Smooth muscle cell (in vitro differentiated cells): ENCODE data around the gene BDKRB2. TPM values are rescaled to one million over a fixed set of nuclear protein-coding genes. Genes with fewer than 3 reads are reported as not detected.

Experiments used
- DNase-seq: peaks from one replicate; lab custom pipeline; 2025; ENCODE audit not compliant: unreplicated experiment; lab: John Stamatoyannopoulos, UW
- H2AFZ ChIP-seq: fragments of 200-600 bp; sonication (generic); 2 replicates; pipeline ENCODE4 v1.6.0; 2016; ENCODE audit warnings: antibody characterized with exemption, low read depth, mild to moderate bottlenecking
- H3F3A ChIP-seq: fragments of 200-600 bp; sonication (generic); 2 replicates; pipeline ENCODE4 v1.6.0; 2017; ENCODE audit warnings: antibody characterized with exemption, low read depth
- H3K27ac ChIP-seq: fragments of 200-600 bp; sonication (generic); 2 replicates; pipeline ENCODE4 v1.5.1; 2016; ENCODE audit warnings: low read depth, mild to moderate bottlenecking
- H3K27me3 ChIP-seq: fragments of 200-600 bp; sonication (generic); 2 replicates; pipeline ENCODE4 v1.6.1; 2016; ENCODE audit warnings: low read depth, mild to moderate bottlenecking
- H3K36me3 ChIP-seq: fragments of 200-600 bp; sonication (generic); 2 replicates; pipeline ENCODE4 v1.5.1; 2016; ENCODE audit warnings: low read depth
- H3K4me1 ChIP-seq: fragments of 200-600 bp; sonication (generic); 2 replicates; pipeline ENCODE4 v1.5.1; 2016; ENCODE audit warnings: low read depth
- H3K4me2 ChIP-seq: fragments of 200-600 bp; sonication (generic); 2 replicates; pipeline ENCODE4 v1.6.0; 2016; ENCODE audit warnings: mild to moderate bottlenecking
- H3K4me3 ChIP-seq: fragments of 200-600 bp; sonication (generic); 2 replicates; pipeline ENCODE4 v1.5.1; 2016; ENCODE audit warnings: mild to moderate bottlenecking
- H3K79me2 ChIP-seq: fragments of 200-600 bp; sonication (generic); 2 replicates; pipeline ENCODE4 v1.6.0; 2016; ENCODE audit warnings: low read depth, mild to moderate bottlenecking
- H3K9ac ChIP-seq: fragments of 200-600 bp; sonication (generic); 2 replicates; pipeline ENCODE4 v1.6.0; 2016; ENCODE audit warnings: low read depth
- H3K9me3 ChIP-seq: fragments of 200-600 bp; sonication (generic); replicated peaks from 2 replicates; pipeline ENCODE4 v1.5.1; 2016; ENCODE audit warnings: low read depth
- H4K20me1 ChIP-seq: fragments of 200-600 bp; sonication (generic); 2 replicates; pipeline ENCODE4 v1.6.0; 2016; ENCODE audit warnings: low read depth
- CTCF ChIP-seq: fragments of 200-600 bp; sonication (generic); IDR thresholded peaks from 2 replicates; pipeline ENCODE4 v1.5.1; 2017; ENCODE audit warnings: borderline replicate concordance, mild to moderate bottlenecking, antibody characterized with exemption; ENCODE audit not compliant: insufficient read depth, poor library complexity, severe bottlenecking
- WGBS: methylation state at CpG from one replicate; pipeline ENCODE4 v1.1.7; 2016; ENCODE audit warnings: low lambda C conversion rate; 5-methylcytosine and 5-hydroxymethylcytosine counted together
- polyA plus RNA-seq: library from polyadenylated mRNA; unstranded; fragments of >200 nt; fragmentation: Nextera tagmentation; extraction: Ambion mirVana; gene quantifications from 2 replicates; pipeline ENCODE4 v1.2.1, GENCODE V29; 2016
- total RNA-seq: library from RNA; depleted of rRNA; stranded (reverse); fragments of >200 nt; gene quantifications from 2 replicates; pipeline ENCODE4 v1.2.3, GENCODE V29; 2014

BDKRB2 gene
- total and polyA plus RNA-seq, 2 experiments from 2014 or later = 10.4 to 16.9 TPM

- Histone ChIP-seq H3K27ac (no peak overlapping the region), H2AFZ (no peak overlapping the region), H3F3A (peaks cover 18% of the 10 kb centered on the region), H3K4me1 (peaks cover 14% of the 10 kb centered on the region), H3K9me3 (no peaks in the 10 kb centered on the region), H4K20me1 (no peaks in the 10 kb centered on the region), H3K79me2 (peaks cover 12% of the 10 kb centered on the region), H3K4me2 (no peak overlapping the region), H3K4me3 (no peak overlapping the region), H3K9ac (no peak overlapping the region), H3K27me3 (no peaks in the 10 kb centered on the region), H3K36me3 (no peaks in the 10 kb centered on the region)
- DNase-seq = no peak
- TF ChIP-seq CTCF = no peak
- WGBS = 92% methylated on average over 20 of the region's 20 CpGs
Measured at GRCh38 chr14:96263347-96264199, 58.9 kb downstream of the BDKRB2 start.

GRCh38 chr14:96264200-96264553 is 59.5 kb downstream of the BDKRB2 start:
- no peak for DNase-seq
- H3K79me2 ChIP-seq = peaks cover 6% of the 10 kb centered on the region
- no peak overlapping the region for H3K4me2 ChIP-seq
- TF ChIP-seq CTCF = no peak
- no peaks in the 10 kb centered on the region for H3K9me3 ChIP-seq
- peaks cover 16% of the 10 kb centered on the region for H3K4me1 ChIP-seq
- no peak overlapping the region for H2AFZ ChIP-seq
- peaks cover 20% of the 10 kb centered on the region for H3F3A ChIP-seq
- H3K27ac ChIP-seq = no peak overlapping the region
- WGBS = 97% methylated on average over 14 of the region's 14 CpGs
- no peaks in the 10 kb centered on the region for H4K20me1 ChIP-seq
- H3K27me3 ChIP-seq = no peaks in the 10 kb centered on the region
- no peak overlapping the region for H3K4me3 ChIP-seq
- no peak overlapping the region for H3K9ac ChIP-seq
- no peaks in the 10 kb centered on the region for H3K36me3 ChIP-seq

GRCh38 chr14:96264853-96265252 is 60.2 kb downstream of the BDKRB2 start:
- Histone ChIP-seq H3K36me3 (no peaks in the 10 kb centered on the region), H3K4me3 (no peak overlapping the region), H3K9me3 (no peaks in the 10 kb centered on the region), H3K4me2 (no peak overlapping the region), H3F3A (peaks cover 26% of the 10 kb centered on the region), H3K27ac (no peak overlapping the region), H3K79me2 (no peaks in the 10 kb centered on the region), H3K9ac (no peak overlapping the region), H3K27me3 (no peaks in the 10 kb centered on the region), H4K20me1 (no peaks in the 10 kb centered on the region), H3K4me1 (peaks cover 16% of the 10 kb centered on the region), H2AFZ (no peak overlapping the region)
- 82% methylated on average over 3 of the region's 3 CpGs for WGBS
- TF ChIP-seq CTCF = peak; percentile 22
- no peak for DNase-seq
